Measurements from ENCODE around the gene CCDC92B.
A peak's percentile ranks its signal among the peaks of the same experiment; 100 is the strongest.
"Not testable (repeated sequence)": the region's sequence is repeated elsewhere in the genome, so short reads cannot be mapped to it uniquely, and the experiment has no call there.

CCDC92B gene

DNA sequence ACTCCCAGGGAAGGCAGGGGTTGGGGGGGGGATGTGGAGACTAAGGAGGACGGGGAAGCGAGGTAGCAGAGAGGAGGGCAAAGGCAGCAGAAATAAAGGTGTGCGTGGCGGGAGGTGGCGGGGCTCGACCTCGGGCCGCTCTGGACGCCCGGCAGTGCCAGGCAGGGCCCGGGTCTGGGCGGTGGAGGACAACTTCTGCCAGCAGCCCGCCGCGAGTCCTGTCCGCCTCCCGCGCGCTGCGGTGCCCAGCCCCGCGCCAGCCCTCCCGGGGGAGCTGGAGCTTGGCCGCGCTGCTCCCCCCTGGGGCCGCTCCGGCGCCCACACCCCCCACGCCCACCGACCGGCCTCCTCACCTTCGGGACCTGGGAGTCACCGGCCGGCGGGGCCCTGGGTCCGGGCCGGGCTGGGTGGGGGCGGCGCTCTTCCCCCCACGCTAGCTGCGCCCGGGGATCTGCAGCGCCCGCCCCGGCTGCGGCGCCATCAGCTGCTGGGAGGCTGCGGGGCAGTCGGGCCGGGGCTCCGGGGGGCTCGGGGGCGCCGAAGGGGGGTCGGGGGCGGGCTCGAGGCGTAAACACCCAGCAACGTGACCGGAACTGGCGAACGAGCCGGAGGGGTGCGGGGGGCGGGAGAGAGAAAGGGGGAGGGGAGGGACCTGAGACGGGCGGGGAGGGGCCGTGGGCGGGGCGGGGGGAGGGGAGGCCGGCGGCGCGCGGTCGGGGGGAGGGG lies at the start of gene CCDC92B:
CCDC92B (minus strand) TSS at position 595 of the 726 bp plus-strand sequence. CDS start 14,507 bp downstream, outside the sequence.
- DNase-seq, result no peak

DNA sequence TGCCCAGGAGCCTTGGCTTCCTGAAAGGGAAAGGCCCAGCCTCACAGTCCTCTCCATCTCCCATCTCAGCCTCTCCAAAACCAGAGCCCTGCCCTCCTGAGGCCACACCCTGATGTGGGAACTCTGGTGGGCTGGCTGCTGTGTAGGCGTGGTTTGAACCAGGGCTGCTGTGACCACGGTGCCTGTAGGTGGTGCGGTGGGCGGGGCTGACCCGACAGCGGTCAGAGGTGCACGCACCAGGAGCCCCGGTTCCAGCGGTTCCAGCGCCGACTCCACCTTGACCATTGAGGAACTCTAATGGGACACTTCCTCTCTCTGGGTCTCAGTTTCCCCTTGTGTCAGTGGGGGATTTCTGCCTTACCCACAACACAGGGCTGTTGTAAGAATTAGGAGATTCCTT lies 49.2 kb upstream of the CCDC92B start:
- no peak for DNase-seq

DNA sequence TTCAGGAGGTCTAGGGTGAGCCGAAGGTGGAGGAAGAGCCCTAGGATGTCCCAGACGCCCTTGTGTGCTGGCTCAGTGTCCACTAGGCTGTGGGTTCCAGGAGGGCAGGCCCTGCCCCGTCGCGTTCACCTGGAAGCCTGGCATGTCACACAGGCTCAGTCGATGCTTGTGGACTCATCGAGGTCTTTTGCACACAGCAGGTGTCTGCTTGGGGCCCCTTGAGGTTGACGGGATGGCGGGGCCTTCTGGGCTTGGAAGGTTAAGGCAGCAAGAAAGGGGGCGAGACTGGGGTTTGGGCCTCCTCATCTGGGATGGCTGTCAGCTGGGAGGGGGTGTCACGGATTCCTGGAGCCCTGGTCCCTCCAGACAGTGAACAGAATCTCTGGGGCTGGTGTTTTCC lies 48.7 kb upstream of the CCDC92B start:
- no peak for DNase-seq

DNA sequence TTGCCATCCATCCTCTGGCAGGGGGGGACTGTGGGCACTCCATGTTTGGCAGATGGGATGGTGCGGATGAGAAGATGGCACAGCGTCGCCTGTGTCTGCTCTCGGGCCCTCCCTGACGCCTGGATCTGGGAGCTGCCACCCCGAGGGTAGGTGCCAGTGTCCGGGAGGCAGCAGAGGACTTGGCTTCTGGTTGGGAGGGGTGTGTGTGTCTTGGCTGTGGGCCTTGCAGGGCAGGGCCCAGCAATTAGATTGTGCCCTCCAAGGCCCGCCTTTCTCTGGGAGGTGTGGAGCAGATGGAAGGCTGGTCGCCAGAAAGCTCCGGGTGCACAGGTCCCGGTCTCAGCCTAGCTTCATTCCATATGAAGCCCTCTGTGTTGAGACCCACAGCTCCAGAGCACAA lies 48.2 kb upstream of the CCDC92B start:
- DNase-seq, result no peak

DNA sequence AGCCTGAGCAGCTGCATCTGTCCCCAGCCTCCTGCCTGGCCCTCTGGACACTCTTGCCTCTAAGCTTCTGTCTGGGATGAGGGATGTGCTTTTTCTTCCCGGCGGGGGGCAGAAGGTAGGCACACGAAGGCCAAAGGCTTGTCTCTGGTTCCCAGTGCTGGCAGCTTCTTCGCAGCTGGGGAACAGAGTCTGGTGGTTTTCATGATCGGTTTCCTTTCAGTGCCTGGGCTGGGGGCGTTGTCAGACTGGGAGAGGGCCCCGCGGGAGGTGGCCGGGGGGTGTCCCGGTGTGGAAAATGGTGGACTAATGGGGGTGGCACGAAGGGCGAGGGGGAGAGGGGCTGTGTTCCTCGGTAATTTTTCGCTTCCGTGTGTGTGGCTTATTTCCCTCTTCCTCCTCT lies 47.8 kb upstream of the CCDC92B start:
- DNase-seq, result no peak

DNA sequence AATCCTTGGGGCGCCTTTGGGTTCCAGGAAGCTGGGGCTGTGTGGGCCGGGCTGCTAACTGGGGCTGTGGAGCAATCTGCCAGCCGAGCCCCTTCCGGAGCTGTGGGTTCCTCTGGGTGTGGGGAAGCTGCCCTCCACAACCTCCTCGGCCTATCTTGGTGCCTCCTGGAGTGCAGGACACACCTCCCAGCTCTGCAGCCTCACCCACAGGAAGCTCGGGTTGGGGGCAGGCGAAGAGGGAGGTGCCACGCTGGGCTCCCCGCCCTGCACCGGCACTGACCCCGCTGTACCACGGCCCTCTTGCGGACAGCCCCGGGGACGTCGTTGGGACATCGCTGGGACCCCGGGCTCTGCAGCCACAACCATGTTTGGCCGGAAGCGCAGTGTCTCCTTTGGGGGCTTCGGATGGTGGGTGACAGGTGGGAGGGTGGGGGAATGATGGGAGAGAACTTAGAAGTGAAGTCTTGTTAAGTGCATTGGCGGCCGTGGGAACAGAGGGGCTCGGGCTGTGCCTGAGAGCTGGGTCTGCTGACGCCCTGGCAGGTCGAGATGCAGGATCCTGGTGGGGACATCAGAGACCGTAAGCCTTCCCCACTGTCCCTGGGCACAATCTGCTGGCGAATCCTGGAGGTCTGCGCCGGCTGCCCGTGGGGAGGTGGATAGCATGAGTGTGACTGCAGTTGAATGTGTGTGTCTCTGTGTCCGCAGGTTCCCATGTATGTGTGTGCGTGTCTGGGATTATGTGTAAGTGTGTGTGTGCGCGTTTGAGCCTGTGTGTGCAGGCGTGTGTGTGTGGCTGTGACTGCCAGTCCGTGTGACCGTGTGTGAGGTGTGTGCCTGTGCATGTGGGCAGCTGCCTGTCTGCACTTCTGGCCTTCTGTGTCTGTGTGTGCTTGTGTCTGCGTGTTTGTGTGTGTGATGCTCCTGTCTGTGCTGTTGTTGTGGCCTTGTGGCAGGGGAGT lies 47.0 kb upstream of the CCDC92B start, which contains the start of gene RAP1GAP2:
RAP1GAP2 (plus strand) TSS at position 275 of the 962 bp plus-strand sequence; CDS start at position 365, 90 bp downstream.
- DNase-seq, result no peak

DNA sequence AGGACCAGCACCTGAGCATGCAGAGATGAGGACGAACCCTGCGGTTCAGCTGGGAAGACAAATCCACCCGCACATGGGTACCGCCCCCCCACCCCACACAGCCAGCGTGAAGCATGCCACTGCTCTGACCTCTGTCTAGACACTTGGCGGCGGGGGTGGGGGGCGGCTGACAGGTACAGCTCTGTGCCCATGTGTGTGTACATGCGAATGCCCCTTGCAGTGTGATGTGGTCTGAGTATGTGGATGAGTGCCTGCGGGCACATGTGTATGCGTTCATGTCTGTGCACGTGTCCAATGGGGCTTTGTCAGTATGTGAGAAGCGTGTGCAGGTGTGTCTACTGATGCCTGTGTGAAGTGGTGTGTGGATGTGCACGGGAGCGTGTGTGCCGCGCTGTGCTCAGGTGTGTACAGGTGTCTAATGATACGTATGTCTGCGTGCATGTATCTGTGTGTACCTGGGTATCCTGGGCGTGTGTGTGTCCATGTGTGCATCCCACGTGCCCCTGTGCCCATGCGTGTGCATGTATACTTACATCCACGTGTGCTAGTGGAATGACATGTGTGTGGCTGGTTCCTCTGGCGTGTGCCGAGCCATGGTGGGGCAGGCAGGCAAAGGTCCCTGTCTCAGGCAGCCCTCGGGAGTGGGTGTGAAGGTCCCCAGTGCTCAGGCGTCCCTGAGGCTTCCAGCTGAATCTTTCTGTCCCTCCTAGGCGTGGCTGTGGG lies 46.1 kb upstream of the CCDC92B start:
- no peak for DNase-seq

DNA sequence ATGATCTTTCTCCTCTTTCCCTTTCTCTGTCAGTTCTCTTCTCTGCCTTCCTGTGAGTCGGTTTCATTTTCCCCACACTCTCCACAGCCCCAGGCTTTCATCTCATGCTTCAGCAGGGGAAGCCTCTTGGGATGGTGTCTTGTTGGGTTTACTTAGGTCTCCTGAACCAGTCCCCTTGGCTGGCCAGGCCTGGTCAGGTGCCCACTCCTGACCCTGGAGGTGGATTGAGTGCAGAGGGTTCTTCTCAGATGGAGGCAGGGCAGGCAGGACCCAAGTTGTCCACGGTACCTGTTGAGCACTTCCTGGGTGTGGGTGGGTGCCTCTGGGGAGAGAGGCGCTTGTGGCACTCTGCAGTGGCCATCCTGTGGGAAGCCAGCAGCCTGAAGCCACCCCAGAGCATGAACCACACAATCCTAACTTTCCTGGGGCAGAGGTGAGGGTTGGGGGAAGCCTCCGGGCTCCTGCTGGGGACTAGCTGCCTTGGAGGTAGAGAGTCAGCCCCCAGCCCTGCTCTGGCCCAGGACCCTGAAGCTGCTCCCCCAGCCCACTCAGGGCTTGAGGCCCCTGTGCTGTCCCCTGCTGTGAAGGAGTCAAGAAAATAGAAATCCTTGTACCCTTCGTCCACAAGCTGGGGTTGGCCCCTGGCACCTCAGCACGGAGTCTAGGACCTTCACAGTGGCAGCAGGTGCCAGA lies 44.8 kb upstream of the CCDC92B start:
- DNase-seq, result no peak

DNA sequence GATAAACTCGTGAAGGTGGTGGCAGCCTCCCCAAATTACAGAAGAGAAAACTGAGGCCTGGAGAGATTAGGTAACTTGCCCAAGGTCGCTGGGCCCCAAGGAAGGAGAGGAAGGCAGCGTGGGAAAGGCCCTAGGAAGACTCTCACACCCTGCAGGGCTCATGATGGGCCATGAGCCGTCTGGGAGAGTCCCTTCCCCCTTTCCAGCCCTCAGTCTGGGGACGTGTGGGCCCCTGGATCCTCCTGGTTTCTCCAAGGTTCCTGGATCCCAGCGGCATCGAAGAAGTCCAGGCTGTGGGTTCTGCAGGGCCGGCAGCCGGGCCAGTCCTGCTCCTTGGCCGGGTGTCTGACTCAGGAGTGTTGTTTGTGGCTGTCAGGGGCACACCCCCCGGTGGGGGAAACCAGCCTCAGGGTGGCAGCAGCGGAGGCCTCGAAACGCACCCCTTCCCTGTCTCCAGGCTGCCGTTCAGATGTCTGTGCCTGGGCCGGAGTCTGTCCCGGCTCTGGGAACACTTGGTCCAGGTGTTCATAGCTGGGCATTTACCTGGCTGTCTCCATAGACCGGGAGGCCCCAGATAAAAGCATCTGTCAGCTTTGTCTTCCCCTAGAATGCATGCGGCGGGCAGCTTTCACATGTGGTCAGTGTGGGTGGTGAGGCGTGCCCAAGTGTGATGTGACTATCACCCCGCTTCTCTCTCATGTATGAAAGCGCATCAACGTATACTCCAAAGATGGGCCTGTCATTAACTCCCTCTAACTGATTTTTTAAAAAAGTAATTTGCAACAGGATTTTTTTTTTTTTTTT lies 43.1 kb upstream of the CCDC92B start:
- no peak for DNase-seq

DNA sequence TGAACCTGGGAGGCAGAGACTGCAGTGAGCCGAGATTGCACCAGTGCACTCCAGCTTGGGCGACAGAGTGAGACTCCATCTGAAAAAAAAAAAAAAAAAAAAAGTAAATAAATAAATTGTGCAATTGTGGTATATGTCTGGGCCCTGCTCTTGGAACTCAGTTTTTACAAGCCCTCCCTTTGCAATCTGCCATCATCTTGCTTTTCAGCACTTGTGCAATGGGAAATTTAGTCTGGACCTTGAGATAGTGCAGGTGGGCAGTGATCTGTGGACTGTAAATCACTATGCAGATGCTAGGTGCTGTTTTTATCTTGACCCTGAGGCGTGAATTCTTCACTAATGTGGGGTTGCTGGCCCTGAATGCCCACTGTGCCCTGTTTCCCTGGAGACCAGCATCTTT lies 40.2 kb upstream of the CCDC92B start:
- DNase-seq, result no peak

DNA sequence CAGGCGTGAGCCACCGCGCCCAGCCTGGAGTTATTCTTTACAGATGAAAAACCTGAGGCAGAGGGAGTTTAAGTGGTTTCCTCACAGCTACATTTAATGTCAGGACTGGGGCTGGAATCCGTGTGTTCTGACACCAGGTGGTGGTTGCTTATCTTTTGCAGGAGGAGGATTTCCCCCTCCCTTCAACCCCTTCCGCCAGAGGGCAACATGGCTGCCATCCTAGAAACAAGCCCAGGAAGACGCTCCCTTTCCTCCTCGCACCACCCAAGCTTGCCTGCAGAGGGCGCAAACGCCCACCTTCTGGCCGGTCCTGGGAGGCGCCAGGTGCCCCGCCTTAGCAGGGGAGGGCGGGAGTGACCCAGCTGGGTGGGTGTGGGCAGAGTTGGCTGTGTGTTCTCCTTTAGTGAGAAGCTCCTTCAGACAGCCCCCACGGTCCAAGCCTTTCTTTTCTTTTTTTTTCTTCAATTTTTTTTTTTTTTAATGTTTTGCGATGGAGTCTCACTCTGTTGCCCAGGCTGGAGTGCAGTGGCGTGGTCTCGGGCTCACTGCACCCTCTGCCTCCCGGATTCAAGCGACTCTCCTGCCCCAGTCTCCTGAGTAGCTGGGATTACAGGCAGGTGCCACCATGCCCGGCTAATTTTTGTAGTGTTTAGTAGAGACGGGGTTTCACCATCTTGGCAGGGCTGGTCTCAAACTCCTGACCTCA lies 36.9 kb upstream of the CCDC92B start:
- DNase-seq, result peak; percentile 86

DNA sequence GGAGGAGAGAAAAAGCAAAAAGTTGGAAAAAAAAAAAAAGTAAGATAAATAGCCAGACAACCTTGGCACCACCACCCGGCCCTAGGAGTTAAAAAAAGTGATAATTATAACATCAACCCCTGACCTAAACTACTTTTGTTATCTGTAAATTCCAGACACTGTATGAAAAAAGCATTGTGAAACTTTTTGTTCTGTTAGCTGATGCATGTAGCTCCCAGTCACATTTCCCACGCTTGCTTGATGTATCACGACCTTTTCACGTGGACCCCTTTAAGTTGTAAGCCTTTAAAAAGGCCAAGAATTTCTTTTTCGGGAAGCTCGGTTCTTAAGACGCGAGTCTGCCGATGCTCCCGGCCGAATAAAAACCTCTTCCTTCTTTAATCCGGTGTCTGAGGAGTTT lies 35.9 kb upstream of the CCDC92B start:
- DNase-seq, result not testable (repeated sequence)

DNA sequence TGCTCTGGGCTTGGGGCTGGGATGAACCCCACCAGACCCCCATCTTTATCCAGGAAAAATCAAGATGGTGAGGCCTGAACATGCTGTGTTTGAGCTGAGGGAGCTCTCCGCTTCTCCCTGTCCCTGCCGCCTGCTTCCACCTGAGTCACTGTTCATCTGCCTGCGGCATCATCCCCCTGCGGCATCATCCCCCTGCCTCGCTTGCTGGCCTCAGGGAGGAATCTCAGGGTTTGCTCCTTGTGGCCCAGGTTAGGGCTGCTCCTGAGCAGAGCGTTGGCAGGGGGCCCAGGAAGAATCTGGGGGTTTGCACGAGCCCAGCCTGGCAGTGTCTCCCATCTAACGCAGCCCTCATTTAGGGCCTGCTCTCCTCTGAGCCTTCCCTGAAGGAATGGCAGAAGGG lies 35.4 kb upstream of the CCDC92B start:
- no peak for DNase-seq

DNA sequence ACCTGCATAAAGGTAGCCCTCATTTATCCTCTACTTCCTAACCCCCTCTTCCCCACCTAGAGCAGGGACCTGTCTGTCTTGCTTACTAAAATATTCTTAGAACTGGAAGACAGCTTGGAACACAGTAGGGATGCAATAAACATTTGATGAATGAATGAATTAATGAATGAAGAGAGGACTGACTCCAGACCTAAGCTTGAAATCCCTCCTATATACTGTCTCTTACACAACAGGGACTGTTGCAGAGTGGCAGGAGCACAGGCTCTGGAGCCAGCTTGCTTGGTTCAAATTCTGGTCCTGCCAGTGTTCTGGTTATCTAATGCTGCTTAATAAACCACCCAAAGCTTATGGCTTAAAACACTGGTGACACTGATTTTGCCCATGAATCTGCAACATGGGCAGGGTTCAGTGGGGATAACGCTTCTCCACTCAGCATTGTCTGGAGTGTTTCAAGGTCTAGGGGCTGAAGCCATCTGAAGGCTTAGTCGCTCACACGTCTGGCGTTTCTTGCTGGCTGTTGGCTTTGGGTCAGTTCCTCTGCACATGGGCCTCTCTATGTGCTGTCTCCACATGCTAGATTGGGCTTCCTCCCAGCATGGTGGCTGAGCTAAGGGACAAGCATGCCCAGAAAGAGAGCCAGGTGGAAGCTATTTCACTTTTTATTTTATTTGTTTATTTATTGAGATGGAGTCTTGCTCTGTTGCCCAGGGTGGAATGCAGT lies 34.0 kb upstream of the CCDC92B start:
- no peak for DNase-seq

DNA sequence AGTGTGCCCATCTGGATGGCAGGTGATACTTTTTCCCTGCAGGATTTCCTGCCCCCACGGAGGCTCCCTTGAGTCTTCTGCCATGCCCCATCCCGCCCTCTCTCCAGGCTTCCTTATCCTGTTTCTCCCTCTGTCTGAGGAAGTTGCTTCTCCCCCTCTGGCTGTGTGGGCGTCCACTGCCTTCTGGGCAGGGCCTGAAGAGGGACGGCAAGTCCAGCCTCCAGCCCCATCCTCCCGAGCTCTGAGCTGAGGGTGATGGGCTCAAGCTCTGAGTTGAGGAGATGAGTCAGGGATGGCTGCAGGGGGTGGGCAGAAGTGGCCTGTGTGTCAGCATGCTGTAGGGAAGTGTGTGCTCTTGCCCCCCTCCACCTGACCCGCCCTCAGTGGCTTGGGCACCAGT lies 32.6 kb upstream of the CCDC92B start:
- DNase-seq, result no peak

DNA sequence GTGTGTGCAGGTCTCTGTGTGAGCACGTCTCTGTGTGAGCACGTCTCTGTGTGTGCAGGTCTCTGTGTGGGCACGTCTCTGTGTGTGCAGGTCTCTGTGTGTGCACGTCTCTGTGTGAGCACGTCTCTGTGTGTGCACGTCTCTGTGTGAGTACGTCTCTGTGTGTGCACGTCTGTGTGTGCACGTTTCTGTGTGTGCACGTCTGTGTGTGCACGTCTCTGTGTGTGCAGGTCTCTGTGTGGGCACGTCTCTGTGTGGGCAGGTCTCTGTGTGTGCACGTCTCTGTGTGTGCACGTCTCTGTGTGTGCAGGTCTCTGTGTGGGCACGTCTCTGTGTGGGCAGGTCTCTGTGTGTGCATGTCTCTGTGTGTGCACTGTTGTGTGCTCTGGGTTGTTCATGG lies 32.1 kb upstream of the CCDC92B start:
- DNase-seq, result not testable (repeated sequence)

DNA sequence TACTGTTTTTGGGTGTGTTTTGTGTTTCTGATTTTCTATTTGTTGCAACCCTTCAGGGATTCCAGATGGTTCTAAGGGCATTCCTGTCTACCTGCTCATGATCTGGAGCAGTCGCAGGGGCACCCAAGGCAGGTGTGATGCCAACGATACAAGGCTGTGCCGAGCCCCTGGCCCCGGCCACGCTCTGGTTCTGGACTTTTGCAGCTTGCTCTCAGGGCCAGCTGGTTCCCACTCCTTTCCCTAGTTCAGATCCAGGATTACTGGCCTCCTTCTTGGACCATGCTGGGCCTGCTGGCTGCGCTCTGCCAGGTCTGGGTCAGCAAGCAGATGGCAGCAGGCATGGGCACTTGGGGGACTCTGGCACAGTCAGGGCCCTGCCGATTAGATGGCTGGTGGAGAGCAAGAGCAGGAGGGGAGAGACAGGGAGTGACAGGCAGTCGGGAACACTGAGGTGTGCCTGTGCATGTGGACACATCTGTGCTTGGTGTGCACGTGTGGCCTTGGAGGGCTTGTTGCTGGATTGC lies 31.5 kb upstream of the CCDC92B start:
- DNase-seq, result no peak

DNA sequence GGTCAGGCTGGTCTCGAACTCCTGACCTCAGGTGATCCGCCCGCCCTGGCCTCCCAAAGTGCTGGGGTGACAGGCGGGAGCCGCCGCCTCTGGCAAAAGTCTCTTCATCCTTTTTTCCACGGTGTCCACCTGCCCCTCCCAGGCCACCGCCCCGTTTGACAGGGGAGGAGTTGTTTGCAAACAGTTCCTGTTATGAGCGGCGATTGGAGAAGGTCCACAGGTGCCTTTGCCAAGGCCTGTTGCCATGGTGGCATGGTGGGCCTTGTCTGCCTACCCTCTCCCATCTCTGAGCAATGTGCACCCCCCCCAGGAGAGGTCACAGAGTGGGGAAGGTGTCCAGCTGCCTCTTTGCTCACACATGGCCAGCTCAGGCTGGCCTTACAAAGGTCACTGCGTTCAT lies 30.8 kb upstream of the CCDC92B start:
- DNase-seq, result no peak

DNA sequence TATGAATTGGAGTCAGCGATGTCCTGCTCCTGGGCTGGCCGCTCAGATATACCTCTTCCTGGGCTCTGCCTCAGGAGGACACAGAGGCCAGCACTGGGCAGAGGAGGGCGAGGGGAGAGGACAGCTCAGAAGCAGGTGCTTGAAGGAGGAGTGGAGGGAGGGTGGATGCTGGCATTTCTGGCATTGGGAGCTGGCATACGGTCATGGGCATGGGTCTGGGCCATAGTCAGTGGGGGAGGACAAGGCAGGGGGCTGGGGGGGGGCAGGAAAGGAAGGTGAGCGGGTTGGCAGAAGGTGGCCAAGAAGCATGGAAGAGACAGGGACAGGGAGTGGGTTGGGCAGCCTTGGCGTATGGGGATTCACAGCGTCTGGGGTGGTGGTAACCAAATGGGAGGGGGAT lies 30.1 kb upstream of the CCDC92B start:
- no peak for DNase-seq

DNA sequence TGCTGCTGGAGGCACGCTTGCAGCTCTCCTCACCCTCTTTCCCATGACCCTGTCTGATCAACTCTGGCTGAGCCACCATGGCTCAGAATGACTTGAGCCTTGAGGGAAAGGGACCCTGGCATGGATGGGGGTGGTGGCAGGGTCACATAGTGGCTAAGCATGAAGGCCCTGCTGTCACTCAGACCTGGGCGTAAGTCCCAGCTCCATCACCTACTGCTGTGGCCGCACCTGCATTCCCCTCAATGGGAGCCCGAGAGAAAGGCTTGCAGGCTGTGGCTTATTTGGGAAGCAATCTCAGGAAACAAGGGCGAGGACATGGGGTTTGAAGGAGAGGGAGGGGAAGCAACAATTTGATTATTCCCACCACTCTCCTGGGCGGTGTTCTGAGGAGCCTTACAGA lies 29.0 kb upstream of the CCDC92B start:
- no peak for DNase-seq
